NCI-H2081 treated with DMSO at 0.1 percent for 48 hours (cell line): Measurements from ENCODE around the gene ODAD3.
"Not testable (repeated sequence)": the region's sequence is repeated elsewhere in the genome, so short reads cannot be mapped to it uniquely, and the experiment has no call there.

Experiments
- DNase-seq: peaks from one replicate; lab custom pipeline; 2025; lab: John Stamatoyannopoulos, UW

The ODAD3 gene

GRCh38 chr19:11460207-11460606 is 25.3 kb upstream of the ODAD3 start:
- DNase-seq = no peak

GRCh38 chr19:11458912-11459311 is 24.0 kb upstream of the ODAD3 start:
- DNase-seq = not testable (repeated sequence)

- no peak for DNase-seq
Observed at GRCh38 chr19:11458236-11458900, 23.4 kb upstream of the ODAD3 start.

GRCh38 chr19:11457831-11458230 is 22.9 kb upstream of the ODAD3 start:
- no peak for DNase-seq

- no peak for DNase-seq
Observed at GRCh38 chr19:11457115-11457514, 22.2 kb upstream of the ODAD3 start.

GRCh38 chr19:11456659-11457058 is 21.7 kb upstream of the ODAD3 start:
- DNase-seq = no peak

GRCh38 chr19:11455233-11455554 is 20.3 kb upstream of the ODAD3 start:
- DNase-seq = not testable (repeated sequence)

GRCh38 chr19:11453468-11454341 is 18.8 kb upstream of the ODAD3 start:
- no peak for DNase-seq

- DNase-seq = no peak
Observed at GRCh38 chr19:11452620-11453310, 17.8 kb upstream of the ODAD3 start.

GRCh38 chr19:11451871-11452619 is 17.1 kb upstream of the ODAD3 start:
- no peak for DNase-seq

- no peak for DNase-seq
Observed at GRCh38 chr19:11451327-11451870, 16.5 kb upstream of the ODAD3 start.

GRCh38 chr19:11450570-11451326 is 15.8 kb upstream of the ODAD3 start:
- no peak for DNase-seq

GRCh38 chr19:11448923-11449554 is 14.1 kb upstream of the ODAD3 start:
- no peak for DNase-seq

GRCh38 chr19:11448410-11448809 is 13.5 kb upstream of the ODAD3 start:
- no peak for DNase-seq

GRCh38 chr19:11447347-11448262 is 12.7 kb upstream of the ODAD3 start:
- DNase-seq = no peak

GRCh38 chr19:11446652-11447301 is 11.9 kb upstream of the ODAD3 start:
- no peak for DNase-seq

GRCh38 chr19:11446271-11446651 is 11.3 kb upstream of the ODAD3 start:
- DNase-seq = no peak

GRCh38 chr19:11445141-11445540 is 10.2 kb upstream of the ODAD3 start:
- DNase-seq = no peak

- no peak for DNase-seq
Observed at GRCh38 chr19:11444059-11444458, 9.1 kb upstream of the ODAD3 start.
